ENCODE data around the gene PRRG4. TPM values are rescaled to one million over a fixed set of nuclear protein-coding genes. Genes with fewer than 3 reads are reported as not detected.
A peak's percentile ranks its signal among the peaks of the same experiment; 100 is the strongest.

The PRRG4 gene
- total RNA-seq, 1 experiment from 2014 or later, result 1.2 TPM

DNA sequence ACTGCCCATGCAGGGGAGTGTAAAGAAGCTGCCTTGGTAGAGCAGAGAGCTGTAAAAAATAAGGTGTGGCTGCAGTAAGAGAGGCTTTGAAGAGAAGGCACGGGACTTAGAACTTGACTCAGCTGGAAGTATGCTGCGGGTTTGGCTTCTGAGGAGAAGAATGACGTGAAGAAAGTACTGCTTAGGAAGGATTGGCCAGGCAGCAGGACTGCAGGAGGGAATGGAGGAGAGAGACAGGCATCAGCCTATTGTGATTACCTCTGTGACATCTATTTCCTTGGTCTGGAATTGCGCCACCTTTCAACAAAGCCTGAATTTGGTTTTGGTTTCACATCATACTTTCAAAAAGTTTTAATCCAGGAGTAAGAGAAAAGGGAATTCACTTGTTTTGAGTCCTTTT, 22.5 kb downstream of the PRRG4 start:
- Histone ChIP-seq H2BK5ac (ENCODE audit: insufficient read length, low read length) (no peak overlapping the region), H4K8ac (replicated peaks; ENCODE audit: insufficient read length, low read depth, low read length) (no peak overlapping the region), H3K23ac (ENCODE audit: insufficient read length, low read depth, low read length) (no peak overlapping the region), H2BK15ac (ENCODE audit: low read depth, low read length) (no peak overlapping the region), H2BK12ac (ENCODE audit: insufficient read length, low read depth, low read length) (no peak overlapping the region), H3K56ac (ENCODE audit: insufficient read length, low read depth, low read length) (no peak overlapping the region), H3K18ac (ENCODE audit: insufficient read length, low read depth, low read length) (no peak overlapping the region), H3K23me2 (ENCODE audit: insufficient read length, low read depth, low read length, poor library complexity, severe bottlenecking) (no peaks in the 10 kb centered on the region), H4K20me1 (ENCODE audit: control insufficient read depth, insufficient read depth, insufficient read length) (no peaks in the 10 kb centered on the region), H4K5ac (ENCODE audit: insufficient read length, low read depth, low read length) (no peak overlapping the region), H3K27me3 (ENCODE audit: insufficient read depth, low read length) (no peaks in the 10 kb centered on the region), H3K9ac (ENCODE audit: extremely low read depth, insufficient read length, low read length) (no peak overlapping the region), H3K4ac (ENCODE audit: low read depth, low read length) (no peak overlapping the region), H2BK120ac (ENCODE audit: low read depth, low read length, poor library complexity, severe bottlenecking) (no peak overlapping the region), H3K9me3 (ENCODE audit: control insufficient read depth, low read depth, low read length) (no peaks in the 10 kb centered on the region), H3K79me1 (ENCODE audit: insufficient read depth, low read depth, low read length, poor library complexity, severe bottlenecking) (no peaks in the 10 kb centered on the region), H3K14ac (ENCODE audit: insufficient read depth, low read length) (no peak overlapping the region), H2BK20ac (ENCODE audit: low read depth, low read length, poor library complexity, severe bottlenecking) (no peak overlapping the region), H3K4me1 (ENCODE audit: insufficient read depth, low read length) (no peaks in the 10 kb centered on the region), H2AFZ (ENCODE audit: low read length) (no peak overlapping the region), H3K4me2 (ENCODE audit: insufficient read depth, insufficient read length, low read length) (no peak overlapping the region), H3K79me2 (ENCODE audit: insufficient read depth, low read length) (no peaks in the 10 kb centered on the region), H4K91ac (ENCODE audit: insufficient read length, low read depth, low read length) (no peak overlapping the region), H2AK5ac (ENCODE audit: insufficient read length, low read length) (no peak overlapping the region), H3T11ph (ENCODE audit: low read length) (no peak overlapping the region), H3K27ac (ENCODE audit: insufficient read length, low read depth, low read length) (no peak overlapping the region)
- Mint-ChIP-seq H3K9me3 (no peaks in the 10 kb centered on the region), H3K4me1 (peaks cover 5 to 7% of the 10 kb centered on the region in 2 experiments), H3K36me3 (ENCODE audit: insufficient read depth in 1 of 3, low read depth in 3 of 3) (peaks cover 0 to 2% (median 0%) of the 10 kb centered on the region in 3 experiments; a peak in 1 of 7 replicates), H3K27ac (peak overlapping the region; percentile 16 to 63 (median 21); a peak in 5 of 7 replicates), H3K27me3 (ENCODE audit: low read depth) (no peaks in the 10 kb centered on the region), H3K4me3 (no peak overlapping the region)
- no CpG with 5 or more reads among the region's 4 CpGs for WGBS (ENCODE audit: extremely low coverage, insufficient read length, low lambda C conversion rate)
- TF ChIP-seq, protein P1, sequence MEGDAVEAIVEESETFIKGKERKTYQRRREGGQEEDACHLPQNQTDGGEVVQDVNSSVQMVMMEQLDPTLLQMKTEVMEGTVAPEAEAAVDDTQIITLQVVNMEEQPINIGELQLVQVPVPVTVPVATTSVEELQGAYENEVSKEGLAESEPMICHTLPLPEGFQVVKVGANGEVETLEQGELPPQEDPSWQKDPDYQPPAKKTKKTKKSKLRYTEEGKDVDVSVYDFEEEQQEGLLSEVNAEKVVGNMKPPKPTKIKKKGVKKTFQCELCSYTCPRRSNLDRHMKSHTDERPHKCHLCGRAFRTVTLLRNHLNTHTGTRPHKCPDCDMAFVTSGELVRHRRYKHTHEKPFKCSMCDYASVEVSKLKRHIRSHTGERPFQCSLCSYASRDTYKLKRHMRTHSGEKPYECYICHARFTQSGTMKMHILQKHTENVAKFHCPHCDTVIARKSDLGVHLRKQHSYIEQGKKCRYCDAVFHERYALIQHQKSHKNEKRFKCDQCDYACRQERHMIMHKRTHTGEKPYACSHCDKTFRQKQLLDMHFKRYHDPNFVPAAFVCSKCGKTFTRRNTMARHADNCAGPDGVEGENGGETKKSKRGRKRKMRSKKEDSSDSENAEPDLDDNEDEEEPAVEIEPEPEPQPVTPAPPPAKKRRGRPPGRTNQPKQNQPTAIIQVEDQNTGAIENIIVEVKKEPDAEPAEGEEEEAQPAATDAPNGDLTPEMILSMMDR (conservative IDR thresholded peaks at IDR 0.05), result no peak
- no peak for DNase-seq

All from H9 (cell line).